ENCODE data around the gene FASTKD2.
A peak's percentile ranks its signal among the peaks of the same experiment; 100 is the strongest.

FASTKD2 gene

GRCh38 chr2:206765242-206766056 is at the start of gene FASTKD2, which contains the start of gene MDH1B:
FASTKD2 (plus strand) TSS chr2:206765606; CDS start chr2:206766694, 1,088 bp downstream.
MDH1B (minus strand) TSS chr2:206765328; CDS start chr2:206765271, 57 bp downstream.
- DNase-seq (ENCODE audit: low spot score) = peak; percentile 90

- DNase-seq (ENCODE audit: low spot score) = no peak
These were observed 48.8 kb upstream of the FASTKD2 start for GRCh38 chr2:206716623-206717022.

- DNase-seq (ENCODE audit: low spot score) = no peak
These were observed 47.1 kb upstream of the FASTKD2 start, which contains the start of gene DYTN for GRCh38 chr2:206718296-206718695. DYTN (minus strand) TSS chr2:206718396; CDS start chr2:206718279, 117 bp downstream.

GRCh38 chr2:206721256-206721920 is 44.0 kb upstream of the FASTKD2 start:
- DNase-seq (ENCODE audit: low spot score) = no peak

GRCh38 chr2:206723288-206723687 is 42.1 kb upstream of the FASTKD2 start:
- no peak for DNase-seq (ENCODE audit: low spot score)

- no peak for DNase-seq (ENCODE audit: low spot score)
These were observed 38.1 kb upstream of the FASTKD2 start for GRCh38 chr2:206727287-206727686.

GRCh38 chr2:206728277-206729199 is 36.9 kb upstream of the FASTKD2 start:
- no peak for DNase-seq (ENCODE audit: low spot score)

GRCh38 chr2:206733341-206733740 is 32.1 kb upstream of the FASTKD2 start:
- DNase-seq (ENCODE audit: low spot score) = no peak

GRCh38 chr2:206736935-206737334 is 28.5 kb upstream of the FASTKD2 start:
- no peak for DNase-seq (ENCODE audit: low spot score)

GRCh38 chr2:206739271-206739670 is 26.1 kb upstream of the FASTKD2 start:
- no peak for DNase-seq (ENCODE audit: low spot score)

GRCh38 chr2:206740800-206741199 is 24.6 kb upstream of the FASTKD2 start:
- no peak for DNase-seq (ENCODE audit: low spot score)

- DNase-seq (ENCODE audit: low spot score) = no peak
These were observed 8.6 kb upstream of the FASTKD2 start for GRCh38 chr2:206756816-206757215.

- no peak for DNase-seq (ENCODE audit: low spot score)
These were observed 649 bp upstream of the FASTKD2 start for GRCh38 chr2:206764673-206765241.

- DNase-seq (ENCODE audit: low spot score) = no peak
These were observed 888 bp downstream of the FASTKD2 start for GRCh38 chr2:206766057-206766930.

GRCh38 chr2:206774871-206775270 is 9.5 kb downstream of the FASTKD2 start:
- DNase-seq (ENCODE audit: low spot score) = no peak

- DNase-seq (ENCODE audit: low spot score) = no peak
These were observed 11.0 kb downstream of the FASTKD2 start for GRCh38 chr2:206776432-206776831.

- no peak for DNase-seq (ENCODE audit: low spot score)
These were observed 15.3 kb downstream of the FASTKD2 start for GRCh38 chr2:206780671-206781070.

- no peak for DNase-seq (ENCODE audit: low spot score)
These were observed 18.3 kb downstream of the FASTKD2 start for GRCh38 chr2:206783718-206784117.

- no peak for DNase-seq (ENCODE audit: low spot score)
These were observed 19.4 kb downstream of the FASTKD2 start for GRCh38 chr2:206784559-206785353.
